ENCODE results near the gene TNS3. TPM values are rescaled to one million over a fixed set of nuclear protein-coding genes. Genes with fewer than 3 reads are reported as not detected.

Gene TNS3
- total and polyA plus RNA-seq, 9 of the 15 experiments (the other 6 are each of a cell fraction or from before 2014, with no cell fraction given), result 0.20 TPM; not detected in 8

GRCh38 chr7:47264021-47264651 lies 317.8 kb downstream of the TNS3 start (continued):
- TF ChIP-seq FOXM1 (IDR thresholded peaks at IDR 0.05; ENCODE audit: low read depth) (no peak), FOXM1 (CRISPR knock-in tag; IDR thresholded peaks at IDR 0.05; ENCODE audit: low read depth) (no peak), SUPT5H (IDR thresholded peaks at IDR 0.05) (no peak), CREB3L1 (IDR thresholded peaks at IDR 0.05; ENCODE audit: borderline replicate concordance, low read depth) (no peak), TBL1XR1 (IDR thresholded peaks at IDR 0.05; ENCODE audit: low read length in 2 of 2) (no peak)
- TF ChIP-seq, protein P1, sequence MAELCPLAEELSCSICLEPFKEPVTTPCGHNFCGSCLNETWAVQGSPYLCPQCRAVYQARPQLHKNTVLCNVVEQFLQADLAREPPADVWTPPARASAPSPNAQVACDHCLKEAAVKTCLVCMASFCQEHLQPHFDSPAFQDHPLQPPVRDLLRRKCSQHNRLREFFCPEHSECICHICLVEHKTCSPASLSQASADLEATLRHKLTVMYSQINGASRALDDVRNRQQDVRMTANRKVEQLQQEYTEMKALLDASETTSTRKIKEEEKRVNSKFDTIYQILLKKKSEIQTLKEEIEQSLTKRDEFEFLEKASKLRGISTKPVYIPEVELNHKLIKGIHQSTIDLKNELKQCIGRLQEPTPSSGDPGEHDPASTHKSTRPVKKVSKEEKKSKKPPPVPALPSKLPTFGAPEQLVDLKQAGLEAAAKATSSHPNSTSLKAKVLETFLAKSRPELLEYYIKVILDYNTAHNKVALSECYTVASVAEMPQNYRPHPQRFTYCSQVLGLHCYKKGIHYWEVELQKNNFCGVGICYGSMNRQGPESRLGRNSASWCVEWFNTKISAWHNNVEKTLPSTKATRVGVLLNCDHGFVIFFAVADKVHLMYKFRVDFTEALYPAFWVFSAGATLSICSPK (IDR thresholded peaks at IDR 0.05; ENCODE audit: borderline replicate concordance), result no peak

- TF ChIP-seq HMG20A (CRISPR knock-in tag; conservative IDR thresholded peaks at IDR 0.05), result no peak
- TF ChIP-seq, protein P2, sequence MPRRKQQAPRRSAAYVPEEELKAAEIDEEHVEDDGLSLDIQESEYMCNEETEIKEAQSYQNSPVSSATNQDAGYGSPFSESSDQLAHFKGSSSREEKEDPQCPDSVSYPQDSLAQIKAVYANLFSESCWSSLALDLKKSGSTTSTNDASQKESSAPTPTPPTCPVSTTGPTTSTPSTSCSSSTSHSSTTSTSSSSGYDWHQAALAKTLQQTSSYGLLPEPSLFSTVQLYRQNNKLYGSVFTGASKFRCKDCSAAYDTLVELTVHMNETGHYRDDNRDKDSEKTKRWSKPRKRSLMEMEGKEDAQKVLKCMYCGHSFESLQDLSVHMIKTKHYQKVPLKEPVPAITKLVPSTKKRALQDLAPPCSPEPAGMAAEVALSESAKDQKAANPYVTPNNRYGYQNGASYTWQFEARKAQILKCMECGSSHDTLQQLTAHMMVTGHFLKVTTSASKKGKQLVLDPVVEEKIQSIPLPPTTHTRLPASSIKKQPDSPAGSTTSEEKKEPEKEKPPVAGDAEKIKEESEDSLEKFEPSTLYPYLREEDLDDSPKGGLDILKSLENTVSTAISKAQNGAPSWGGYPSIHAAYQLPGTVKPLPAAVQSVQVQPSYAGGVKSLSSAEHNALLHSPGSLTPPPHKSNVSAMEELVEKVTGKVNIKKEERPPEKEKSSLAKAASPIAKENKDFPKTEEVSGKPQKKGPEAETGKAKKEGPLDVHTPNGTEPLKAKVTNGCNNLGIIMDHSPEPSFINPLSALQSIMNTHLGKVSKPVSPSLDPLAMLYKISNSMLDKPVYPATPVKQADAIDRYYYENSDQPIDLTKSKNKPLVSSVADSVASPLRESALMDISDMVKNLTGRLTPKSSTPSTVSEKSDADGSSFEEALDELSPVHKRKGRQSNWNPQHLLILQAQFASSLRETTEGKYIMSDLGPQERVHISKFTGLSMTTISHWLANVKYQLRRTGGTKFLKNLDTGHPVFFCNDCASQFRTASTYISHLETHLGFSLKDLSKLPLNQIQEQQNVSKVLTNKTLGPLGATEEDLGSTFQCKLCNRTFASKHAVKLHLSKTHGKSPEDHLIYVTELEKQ (CRISPR knock-in tag; IDR thresholded peaks at IDR 0.05), result no peak
- H3K9me1 ChIP-seq (ENCODE audit: control insufficient read depth, insufficient read depth, low read length), result peaks cover 3% of the 10 kb centered on the region
- no peak for FAIRE-seq
- intact Hi-C loops (cut with micrococcal nuclease) (loop anchor here (10.0 kb wide), 1 partner anchor 852 kb away; no protein-coding TSS in a partner anchor), in situ Hi-C loops (cut with MboI) (loop anchor here (5.0 kb wide), 1 partner anchor 569 kb away; no protein-coding TSS in a partner anchor)
- H3K27me3 ChIP-seq (ENCODE audit: control insufficient read depth in 2 of 2, insufficient read depth in 2 of 2, low read length in 2 of 2), result no peaks in the 10 kb centered on the region
- peaks cover 5 to 7% of the 10 kb centered on the region in 2 experiments; a peak in 2 of 5 replicates for H3K4me1 ChIP-seq (replicated peaks in 1 of 2; ENCODE audit: control insufficient read depth in 2 of 2, insufficient read depth in 2 of 2, low read length in 2 of 2)
- no peaks in the 10 kb centered on the region for H3K9me3 ChIP-seq (replicated peaks; ENCODE audit: control insufficient read depth, insufficient read depth, low read depth, low read length)
- no peak for ATAC-seq
- H2AFZ ChIP-seq (ENCODE audit: low read depth, low read length), result no peak overlapping the region
- H3K79me2 ChIP-seq (ENCODE audit: control insufficient read depth, insufficient read depth, low read length), result no peaks in the 10 kb centered on the region
- no peak overlapping the region for H3K4me3 ChIP-seq
- no peak overlapping the region for H3K27ac ChIP-seq (ENCODE audit: extremely low read depth, low read depth, low read length)
- no TSS peak for BruUV-seq (replicated peaks)
- ChIA-PET CTCF (ENCODE audit: low intra/inter-chr PET ratio) (no interaction called here), POLR2A (no interaction called here)
- H3K4me2 ChIP-seq (ENCODE audit: insufficient read depth, low read length), result no peak overlapping the region
- H3K9ac ChIP-seq (ENCODE audit: insufficient read depth in 1 of 2, low read depth in 2 of 2, low read length in 2 of 2), result no peak overlapping the region
- no peaks in the 10 kb centered on the region; the same call in 1 of the 2 replicates for H4K20me1 ChIP-seq (replicated peaks; ENCODE audit: control insufficient read depth, insufficient read depth, low read length)
- DNase-seq (ENCODE audit: extremely low read depth in 1 of 4, low spot score in 3 of 4), result no peak
- 0% methylated on average over 3 of the region's 3 CpGs for WGBS (ENCODE audit: insufficient coverage, low coverage, missing lambda C conversion rate)
- H3K36me3 ChIP-seq (ENCODE audit: control insufficient read depth, insufficient read depth, low read length), result no peaks in the 10 kb centered on the region
These were observed 319.0 kb downstream of the TNS3 start for GRCh38 chr7:47262881-47263280.
